Breast epithelium (tissue), 4 donors: ENCODE results near the gene LYSMD2. TPM values are rescaled to one million over a fixed set of nuclear protein-coding genes. Genes with fewer than 3 reads are reported as not detected.

Experiments used
- DNase-seq, 2 donors: peaks; one replicate each; pipeline ENCODE4 v3.0.0-alpha.2; 2019; ENCODE audit warnings: low spot score in 2 of 2
- H3K27ac ChIP-seq, 2 donors: fragments of 200-600 bp; sonication (generic) in 1 of 2; one replicate each; pipeline ENCODE4 v1.5.1; 2016 to 2019; ENCODE audit warnings: mild to moderate bottlenecking in 1 of 2
- H3K27me3 ChIP-seq, 2 donors: fragments of 200-600 bp; sonication (generic) in 1 of 2; one replicate each; pipeline versions ENCODE4 v1.5.1 to v1.6.0; 2017 to 2019; ENCODE audit warnings: control low read depth in 1 of 2, mild to moderate bottlenecking in 1 of 2
- H3K36me3 ChIP-seq: fragments of 200-600 bp; one replicate; pipeline ENCODE4 v1.5.1; 2019
- H3K4me1 ChIP-seq, 2 donors: fragments of 200-600 bp; sonication (generic); one replicate each; pipeline ENCODE4 v1.5.1; 2016 to 2019; ENCODE audit warnings: control low read depth in 1 of 2
- H3K4me3 ChIP-seq, 3 donors: fragments of 200-600 bp; sonication (generic); 1 replicate in 2 of 3; 2 replicates in 1 of 3; pipeline ENCODE4 v1.5.1; 2016 to 2019; ENCODE audit warnings: mild to moderate bottlenecking in 3 of 3, moderate library complexity in 2 of 3
- H3K9me3 ChIP-seq, 2 donors: fragments of 200-600 bp; sonication (generic) in 1 of 2; one replicate each; pipeline ENCODE4 v1.5.1; 2016 to 2019; ENCODE audit warnings: control low read depth in 1 of 2
- POLR2A ChIP-seq: fragments of 450-650 bp; IDR thresholded peaks from one replicate; pipeline ENCODE4 v1.6.1; 2016; ENCODE audit warnings: antibody characterized with exemption, mild to moderate bottlenecking, moderate library complexity
- POLR2AphosphoS5 ChIP-seq, 3 donors: sonication (generic); formaldehyde crosslinking; IDR thresholded peaks; one replicate each; pipeline ENCODE4 v1.6.1; 2017; ENCODE audit warnings: antibody characterized with exemption in 3 of 3
- intact Hi-C: fragments of 100-400 bp; cut with DNase I; formaldehyde crosslinking; loops from one replicate; pipeline ENCODE4 v1.15.1; 2023; ENCODE audit warnings: low total_unique reads
- total RNA-seq, 3 donors: library from RNA; depleted of rRNA; stranded (reverse); fragments of >200 nt; gene quantifications; one replicate each; pipeline ENCODE4 v1.1.0, GENCODE V29; 2016
- TF ChIP-seq, protein P1 (sequence below), 3 donors: fragments of 450-650 bp; IDR thresholded peaks; one replicate each; pipeline ENCODE4 v1.5.1; 2016 to 2017; ENCODE audit warnings: antibody characterized with exemption in 3 of 3, mild to moderate bottlenecking in 3 of 3, moderate library complexity in 3 of 3

The LYSMD2 gene
- total RNA-seq, 3 donors from 2014 or later: 5.0 to 18.7 (median 15.8) TPM

GRCh38 chr15:51697163-51697562, 40.3 kb downstream of the LYSMD2 start:
- H3K4me1 ChIP-seq: no peaks in the 10 kb centered on the region
- intact Hi-C loops: no loop called here
- no peak for DNase-seq
- no peak for TF ChIP-seq POLR2A
- TF ChIP-seq, protein P1, sequence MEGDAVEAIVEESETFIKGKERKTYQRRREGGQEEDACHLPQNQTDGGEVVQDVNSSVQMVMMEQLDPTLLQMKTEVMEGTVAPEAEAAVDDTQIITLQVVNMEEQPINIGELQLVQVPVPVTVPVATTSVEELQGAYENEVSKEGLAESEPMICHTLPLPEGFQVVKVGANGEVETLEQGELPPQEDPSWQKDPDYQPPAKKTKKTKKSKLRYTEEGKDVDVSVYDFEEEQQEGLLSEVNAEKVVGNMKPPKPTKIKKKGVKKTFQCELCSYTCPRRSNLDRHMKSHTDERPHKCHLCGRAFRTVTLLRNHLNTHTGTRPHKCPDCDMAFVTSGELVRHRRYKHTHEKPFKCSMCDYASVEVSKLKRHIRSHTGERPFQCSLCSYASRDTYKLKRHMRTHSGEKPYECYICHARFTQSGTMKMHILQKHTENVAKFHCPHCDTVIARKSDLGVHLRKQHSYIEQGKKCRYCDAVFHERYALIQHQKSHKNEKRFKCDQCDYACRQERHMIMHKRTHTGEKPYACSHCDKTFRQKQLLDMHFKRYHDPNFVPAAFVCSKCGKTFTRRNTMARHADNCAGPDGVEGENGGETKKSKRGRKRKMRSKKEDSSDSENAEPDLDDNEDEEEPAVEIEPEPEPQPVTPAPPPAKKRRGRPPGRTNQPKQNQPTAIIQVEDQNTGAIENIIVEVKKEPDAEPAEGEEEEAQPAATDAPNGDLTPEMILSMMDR (IDR thresholded peaks at IDR 0.05): no peak
- no peak for TF ChIP-seq POLR2AphosphoS5 (IDR thresholded peaks at IDR 0.05)
- H3K27ac ChIP-seq: no peak overlapping the region
- peaks cover 0 to 4% of the 10 kb centered on the region in 2 donors for H3K27me3 ChIP-seq
- no peaks in the 10 kb centered on the region for H3K9me3 ChIP-seq
- no peaks in the 10 kb centered on the region for H3K36me3 ChIP-seq
- H3K4me3 ChIP-seq: no peak overlapping the region

GRCh38 chr15:51696566-51696965, 40.9 kb downstream of the LYSMD2 start:
- H3K4me3 ChIP-seq: no peak overlapping the region
- DNase-seq: no peak
- no peaks in the 10 kb centered on the region for H3K36me3 ChIP-seq
- intact Hi-C loops: no loop called here
- no peaks in the 10 kb centered on the region for H3K4me1 ChIP-seq
- peaks cover 0 to 4% of the 10 kb centered on the region in 2 donors for H3K27me3 ChIP-seq
- H3K9me3 ChIP-seq: no peaks in the 10 kb centered on the region
- no peak overlapping the region for H3K27ac ChIP-seq
- TF ChIP-seq POLR2AphosphoS5 (IDR thresholded peaks at IDR 0.05) (no peak), POLR2A (no peak)
- TF ChIP-seq, protein P1 (IDR thresholded peaks at IDR 0.05): no peak

DNA sequence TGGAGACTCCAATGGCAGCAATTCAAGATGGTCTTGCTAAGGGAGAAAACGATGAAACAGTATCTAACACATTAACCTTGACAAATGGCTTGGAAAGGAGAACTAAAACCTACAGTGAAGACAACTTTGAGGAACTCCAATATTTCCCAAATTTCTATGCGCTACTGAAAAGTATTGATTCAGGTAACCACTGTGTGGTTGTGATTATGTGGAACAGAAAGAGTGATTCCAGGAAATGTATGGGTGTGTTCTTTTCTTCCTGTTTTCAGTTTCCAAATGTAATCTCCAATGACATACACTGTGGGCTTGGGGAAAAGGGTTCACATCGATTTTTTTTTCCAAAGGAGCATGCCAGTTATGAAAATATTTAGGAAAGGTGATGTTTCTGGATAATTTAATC, 45.3 kb downstream of the LYSMD2 start:
- Histone ChIP-seq H3K9me3 (no peaks in the 10 kb centered on the region), H3K4me3 (no peak overlapping the region), H3K36me3 (no peaks in the 10 kb centered on the region), H3K4me1 (no peaks in the 10 kb centered on the region), H3K27me3 (peaks cover 0 to 10% of the 10 kb centered on the region in 2 donors), H3K27ac (no peak overlapping the region)
- intact Hi-C loops: no loop called here
- no peak for DNase-seq
- no peak for TF ChIP-seq POLR2AphosphoS5 (IDR thresholded peaks at IDR 0.05)
- no peak for TF ChIP-seq POLR2A
- TF ChIP-seq, protein P1 (IDR thresholded peaks at IDR 0.05): no peak

DNA sequence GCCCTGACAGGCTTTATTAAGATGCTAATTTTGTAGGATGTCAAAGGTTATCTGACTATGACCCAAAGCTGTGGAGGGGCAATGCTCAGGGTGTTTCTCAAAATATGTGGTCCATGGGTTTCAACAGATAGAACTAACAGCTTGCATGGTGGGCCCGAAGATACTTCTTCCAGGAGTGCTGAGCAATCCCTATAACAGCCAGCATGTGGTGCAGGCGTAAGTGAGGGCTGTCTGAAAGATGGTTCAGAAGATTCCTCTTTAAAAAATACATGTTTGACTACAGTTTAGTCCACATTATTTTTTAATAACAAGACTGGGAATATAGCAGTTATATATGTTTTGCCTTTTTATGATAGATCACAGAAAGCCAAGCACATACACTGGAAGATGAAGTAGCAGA, 48.6 kb downstream of the LYSMD2 start:
- intact Hi-C loops: no loop called here
- H3K4me3 ChIP-seq: no peak overlapping the region
- no peaks in the 10 kb centered on the region for H3K4me1 ChIP-seq
- DNase-seq: no peak
- peaks cover 0 to 12% of the 10 kb centered on the region in 2 donors for H3K27me3 ChIP-seq
- TF ChIP-seq, protein P1 (IDR thresholded peaks at IDR 0.05): no peak
- TF ChIP-seq POLR2A (no peak), POLR2AphosphoS5 (IDR thresholded peaks at IDR 0.05) (no peak)
- H3K36me3 ChIP-seq: no peaks in the 10 kb centered on the region
- no peaks in the 10 kb centered on the region for H3K9me3 ChIP-seq
- H3K27ac ChIP-seq: no peak overlapping the region

DNA sequence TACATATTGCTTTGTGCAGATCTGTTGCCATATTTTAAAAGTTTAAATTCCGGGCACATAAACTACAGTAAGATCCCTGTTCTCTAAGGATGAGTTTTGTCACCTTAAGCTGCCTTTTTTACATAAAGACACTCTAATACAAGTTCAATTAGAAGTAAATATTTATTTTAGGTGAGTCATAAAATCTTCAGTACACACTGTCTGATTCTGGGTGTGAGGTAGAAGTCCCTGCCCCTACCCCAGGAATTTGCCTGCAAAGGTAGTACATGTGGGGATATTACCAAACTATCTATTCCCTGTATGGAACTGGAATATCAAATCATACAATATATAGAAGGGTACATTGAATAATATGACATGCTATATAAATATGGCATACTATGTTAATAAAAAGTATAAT, 49.9 kb downstream of the LYSMD2 start:
- intact Hi-C loops: no loop called here
- no peaks in the 10 kb centered on the region for H3K4me1 ChIP-seq
- H3K36me3 ChIP-seq: no peaks in the 10 kb centered on the region
- H3K27me3 ChIP-seq: peaks cover 0 to 16% of the 10 kb centered on the region in 2 donors
- H3K27ac ChIP-seq: no peak overlapping the region
- TF ChIP-seq POLR2A (no peak), POLR2AphosphoS5 (IDR thresholded peaks at IDR 0.05) (no peak)
- TF ChIP-seq, protein P1 (IDR thresholded peaks at IDR 0.05): no peak
- no peaks in the 10 kb centered on the region for H3K9me3 ChIP-seq
- DNase-seq: no peak
- H3K4me3 ChIP-seq: no peak overlapping the region
